GM12801 (cell line): ENCODE measurements around the gene CENPA.

Source experiments
- CTCF ChIP-seq: IDR thresholded peaks from one replicate; pipeline ENCODE4 v1.5.1; 2011; ENCODE audit warnings: control low read depth; ENCODE audit not compliant: insufficient read length; ENCODE audit errors: extremely low read depth

The CENPA gene

GRCh38 chr2:26786207-26787028 is 562 bp downstream of the CENPA start:
- no peak for TF ChIP-seq CTCF

- no peak for TF ChIP-seq CTCF
These were observed 6.9 kb downstream of the CENPA start for GRCh38 chr2:26792720-26793119.

GRCh38 chr2:26793518-26793917 is 7.7 kb downstream of the CENPA start:
- no peak for TF ChIP-seq CTCF

- TF ChIP-seq CTCF = no peak
These were observed 15.5 kb downstream of the CENPA start for GRCh38 chr2:26801328-26801727.

- no peak for TF ChIP-seq CTCF
These were observed 15.9 kb downstream of the CENPA start for GRCh38 chr2:26801796-26802195.

GRCh38 chr2:26805241-26805676 is 19.4 kb downstream of the CENPA start:
- TF ChIP-seq CTCF = no peak

- TF ChIP-seq CTCF = no peak
These were observed 22.1 kb downstream of the CENPA start for GRCh38 chr2:26807788-26808460.
